Suprapubic skin (tissue), 4 donors: ENCODE measurements around the gene PLBD2.

Source experiments
- EP300 ChIP-seq: sonication (generic); formaldehyde crosslinking; IDR thresholded peaks from one replicate; pipeline ENCODE4 v1.6.1; 2017; ENCODE audit warnings: antibody characterized with exemption
- POLR2A ChIP-seq, 2 donors: fragments of 450-650 bp; IDR thresholded peaks; one replicate each; pipeline ENCODE4 v1.6.1; 2017; ENCODE audit warnings: antibody characterized with exemption in 2 of 2, mild to moderate bottlenecking in 2 of 2, moderate library complexity in 2 of 2
- POLR2AphosphoS5 ChIP-seq, 3 donors: sonication (generic); formaldehyde crosslinking; IDR thresholded peaks; one replicate each; pipeline ENCODE4 v1.6.1; 2017; ENCODE audit warnings: antibody characterized with exemption in 3 of 3
- TF ChIP-seq, protein P1 (sequence below), 2 donors: fragments of 200-600 bp in 1 of 2; fragments of 450-650 bp in 1 of 2; sonication (generic) in 1 of 2; IDR thresholded peaks; one replicate each; pipeline ENCODE4 v1.5.1; 2016 to 2019; ENCODE audit warnings: antibody characterized with exemption in 2 of 2, mild to moderate bottlenecking in 1 of 2, moderate library complexity in 1 of 2

DNA sequence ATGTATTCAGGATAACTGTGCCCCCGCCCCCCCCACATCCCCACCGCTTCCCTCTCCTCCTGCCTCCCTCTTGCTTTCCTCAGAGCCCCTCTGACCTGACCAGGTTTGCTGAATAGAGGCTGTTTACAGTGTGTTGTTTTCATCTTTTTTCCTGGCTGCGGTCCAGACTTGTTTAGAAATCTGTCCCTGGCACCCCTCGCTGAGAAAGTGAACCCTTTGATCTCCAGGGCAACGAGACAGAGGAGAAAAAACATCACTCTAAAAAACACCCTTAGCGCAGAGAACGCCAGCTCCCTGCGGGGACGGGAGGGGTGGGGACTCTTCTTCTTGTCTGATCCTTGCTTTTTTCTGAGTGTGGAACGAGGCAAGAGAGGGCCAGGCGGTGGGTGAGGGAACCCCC, 22.8 kb downstream of the PLBD2 start:
- TF ChIP-seq, protein P1, sequence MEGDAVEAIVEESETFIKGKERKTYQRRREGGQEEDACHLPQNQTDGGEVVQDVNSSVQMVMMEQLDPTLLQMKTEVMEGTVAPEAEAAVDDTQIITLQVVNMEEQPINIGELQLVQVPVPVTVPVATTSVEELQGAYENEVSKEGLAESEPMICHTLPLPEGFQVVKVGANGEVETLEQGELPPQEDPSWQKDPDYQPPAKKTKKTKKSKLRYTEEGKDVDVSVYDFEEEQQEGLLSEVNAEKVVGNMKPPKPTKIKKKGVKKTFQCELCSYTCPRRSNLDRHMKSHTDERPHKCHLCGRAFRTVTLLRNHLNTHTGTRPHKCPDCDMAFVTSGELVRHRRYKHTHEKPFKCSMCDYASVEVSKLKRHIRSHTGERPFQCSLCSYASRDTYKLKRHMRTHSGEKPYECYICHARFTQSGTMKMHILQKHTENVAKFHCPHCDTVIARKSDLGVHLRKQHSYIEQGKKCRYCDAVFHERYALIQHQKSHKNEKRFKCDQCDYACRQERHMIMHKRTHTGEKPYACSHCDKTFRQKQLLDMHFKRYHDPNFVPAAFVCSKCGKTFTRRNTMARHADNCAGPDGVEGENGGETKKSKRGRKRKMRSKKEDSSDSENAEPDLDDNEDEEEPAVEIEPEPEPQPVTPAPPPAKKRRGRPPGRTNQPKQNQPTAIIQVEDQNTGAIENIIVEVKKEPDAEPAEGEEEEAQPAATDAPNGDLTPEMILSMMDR (IDR thresholded peaks at IDR 0.05) = no peak
- no peak for TF ChIP-seq POLR2A (IDR thresholded peaks at IDR 0.05)
- no peak for TF ChIP-seq POLR2AphosphoS5 (IDR thresholded peaks at IDR 0.05)
- no peak for TF ChIP-seq EP300
